Inferior parietal cortex (tissue), 1 donor: ENCODE data around the gene EXOC6B.
"Not testable (repeated sequence)": the region's sequence is repeated elsewhere in the genome, so short reads cannot be mapped to it uniquely, and the experiment has no call there.

Experiments
- DNase-seq: peaks from one replicate; pipeline ENCODE4 v3.0.0-alpha.2; 2016; ENCODE audit errors: extremely low spot score

The EXOC6B gene

GRCh38 chr2:72548081-72548764 lies 277.6 kb downstream of the EXOC6B start:
- DNase-seq = no peak

GRCh38 chr2:72545790-72546189 lies 280.0 kb downstream of the EXOC6B start:
- no peak for DNase-seq

GRCh38 chr2:72544554-72544953 lies 281.3 kb downstream of the EXOC6B start:
- no peak for DNase-seq

- DNase-seq = no peak
Observed at GRCh38 chr2:72543497-72544216, 282.2 kb downstream of the EXOC6B start.

- DNase-seq = no peak
Observed at GRCh38 chr2:72539071-72539552, 286.7 kb downstream of the EXOC6B start.

GRCh38 chr2:72538486-72538885 lies 287.3 kb downstream of the EXOC6B start:
- no peak for DNase-seq

- not testable (repeated sequence) for DNase-seq
Observed at GRCh38 chr2:72535586-72535985, 290.2 kb downstream of the EXOC6B start.

GRCh38 chr2:72533765-72534164 lies 292.1 kb downstream of the EXOC6B start:
- DNase-seq = no peak

- no peak for DNase-seq
Observed at GRCh38 chr2:72527424-72527823, 298.4 kb downstream of the EXOC6B start.

GRCh38 chr2:72526623-72527022 lies 299.2 kb downstream of the EXOC6B start:
- no peak for DNase-seq

GRCh38 chr2:72524071-72524470 lies 301.8 kb downstream of the EXOC6B start:
- no peak for DNase-seq

GRCh38 chr2:72515696-72516095 lies 310.1 kb downstream of the EXOC6B start:
- peak; percentile 78 for DNase-seq

- no peak for DNase-seq
Observed at GRCh38 chr2:72513011-72513410, 312.8 kb downstream of the EXOC6B start.

GRCh38 chr2:72512376-72512775 lies 313.5 kb downstream of the EXOC6B start:
- DNase-seq = no peak

GRCh38 chr2:72511906-72512305 lies 313.9 kb downstream of the EXOC6B start:
- no peak for DNase-seq

- DNase-seq = no peak
Observed at GRCh38 chr2:72497763-72498162, 328.1 kb downstream of the EXOC6B start.

- no peak for DNase-seq
Observed at GRCh38 chr2:72496479-72496878, 329.4 kb downstream of the EXOC6B start.

GRCh38 chr2:72494392-72494791 lies 331.4 kb downstream of the EXOC6B start:
- DNase-seq = no peak

- DNase-seq = not testable (repeated sequence)
Observed at GRCh38 chr2:72484622-72485021, 341.2 kb downstream of the EXOC6B start.

- DNase-seq = no peak
Observed at GRCh38 chr2:72483346-72483745, 342.5 kb downstream of the EXOC6B start.

GRCh38 chr2:72475246-72475645 lies 350.6 kb downstream of the EXOC6B start:
- no peak for DNase-seq

GRCh38 chr2:72457801-72458516 lies 367.9 kb downstream of the EXOC6B start:
- DNase-seq = no peak

GRCh38 chr2:72454189-72454588 lies 371.6 kb downstream of the EXOC6B start:
- no peak for DNase-seq
